K562 (cell line): ENCODE results near the gene MRPS10. TPM values are rescaled to one million over a fixed set of nuclear protein-coding genes. Genes with fewer than 3 reads are reported as not detected.
A peak's percentile ranks its signal among the peaks of the same experiment; 100 is the strongest.

Source experiments
- ATF6 ChIP-seq: sonication (generic); formaldehyde crosslinking; IDR thresholded peaks from 2 replicates; pipeline ENCODE4 v1.4.0; 2020; ENCODE audit warnings: mild to moderate bottlenecking, missing genetic modification reagents
- BCL6 ChIP-seq: fragments of 250-450 bp; sonication (Bioruptor Pico); IDR thresholded peaks from 2 replicates; pipeline ENCODE4 v1.4.0; 2020
- BDP1 ChIP-seq: IDR thresholded peaks from 3 replicates; pipeline ENCODE4 v1.6.1; 2011; ENCODE audit not compliant: insufficient read length, insufficient read depth
- CBFA2T2 ChIP-seq: fragments of 450-650 bp; conservative IDR thresholded peaks from 2 replicates; pipeline ENCODE4 v1.6.1; 2017; ENCODE audit warnings: mild to moderate bottlenecking
- CLOCK ChIP-seq: fragments of 250-450 bp; sonication (Bioruptor Pico); IDR thresholded peaks from 2 replicates; pipeline ENCODE4 v1.4.0; 2020; ENCODE audit warnings: mild to moderate bottlenecking, moderate library complexity, borderline replicate concordance
- CREB5 ChIP-seq: fragments of 250-450 bp; sonication (Bioruptor Pico); IDR thresholded peaks from 2 replicates; pipeline ENCODE4 v1.5.0; 2020; ENCODE audit warnings: mild to moderate bottlenecking
- DEAF1 ChIP-seq: fragments of 450-650 bp; formaldehyde crosslinking; IDR thresholded peaks from 2 replicates; pipeline ENCODE4 v1.4.0; 2020; ENCODE audit warnings: mild to moderate bottlenecking, moderate library complexity
- GATAD2B ChIP-seq: fragments of 450-650 bp; IDR thresholded peaks from 2 replicates; pipeline ENCODE4 v1.6.1; 2017; ENCODE audit warnings: mild to moderate bottlenecking, borderline replicate concordance
- HDAC6 ChIP-seq: IDR thresholded peaks from 2 replicates; pipeline ENCODE4 v1.6.1; 2012; ENCODE audit warnings: low read depth, mild to moderate bottlenecking, control low read depth, inconsistent platforms, low read length, moderate library complexity
- KLF16 ChIP-seq: IDR thresholded peaks from 2 replicates; pipeline ENCODE4 v1.6.1; 2016; ENCODE audit warnings: antibody characterized with exemption
- POLR3A ChIP-seq: IDR thresholded peaks from 2 replicates; pipeline ENCODE4 v1.6.1; 2011; ENCODE audit warnings: borderline replicate concordance, mild to moderate bottlenecking, moderate library complexity; ENCODE audit not compliant: insufficient read length, insufficient read depth; ENCODE audit errors: extremely low read depth
- PTTG1 ChIP-seq: fragments of 450-650 bp; IDR thresholded peaks from 2 replicates; pipeline ENCODE4 v1.6.1; 2016; ENCODE audit warnings: low read depth, mild to moderate bottlenecking, missing genetic modification characterization, missing compliant biosample characterization
- SAFB ChIP-seq: fragments of 200-400 bp; formaldehyde crosslinking; IDR thresholded peaks from 2 replicates; pipeline ENCODE4 v1.6.1; 2017; ENCODE audit warnings: low read depth, low read length, borderline replicate concordance
- SLC30A9 ChIP-seq: fragments of 250-450 bp; sonication (Bioruptor Pico); IDR thresholded peaks from 2 replicates; pipeline ENCODE4 v1.8.0; 2022; ENCODE audit warnings: mild to moderate bottlenecking, moderate library complexity
- SREBF2 ChIP-seq: sonication (generic); formaldehyde crosslinking; IDR thresholded peaks from 2 replicates; pipeline ENCODE4 v1.4.0; 2020; ENCODE audit warnings: mild to moderate bottlenecking, missing genetic modification reagents
- STAT6 ChIP-seq: sonication (generic); formaldehyde crosslinking; IDR thresholded peaks from 2 replicates; pipeline ENCODE4 v1.8.1; 2023; ENCODE audit warnings: mild to moderate bottlenecking, missing genetic modification reagents
- ZBTB1 ChIP-seq: sonication (generic); formaldehyde crosslinking; IDR thresholded peaks from 2 replicates; pipeline ENCODE4 v1.8.1; 2023; ENCODE audit warnings: missing genetic modification reagents, low read depth, mild to moderate bottlenecking, borderline replicate concordance
- polyA plus RNA-seq, 8 experiments: library from polyadenylated mRNA; depleted of rRNA in 4 of 8; stranded (reverse) in 5 of 8; unstranded in 3 of 8; fragments of >200 nt; fragmentation: Nextera tagmentation in 2 of 8; fragmentation: Illumina TruSeq in 1 of 8; extraction: Ambion mirVana in 2 of 8; extraction: Trizol in 1 of 8; gene quantifications; 2 replicates each; pipeline versions ENCODE4 v1.2.1 to v1.2.3, GENCODE V29; 2011 to 2014; ENCODE audit warnings: inconsistent platforms in 1 of 8, missing spikeins in 1 of 8
- total RNA-seq, 7 experiments: library from RNA; depleted of rRNA in 6 of 7; stranded (reverse); fragments of >200 nt in 6 of 7; fragmentation: Illumina TruSeq in 2 of 7; extraction: Trizol in 2 of 7; gene quantifications; 2 replicates each; pipeline versions ENCODE4 v1.2.1 to v1.2.3, GENCODE V29; 2011 to 2021; ENCODE audit warnings: low replicate concordance in 1 of 7

The MRPS10 gene
- total and polyA plus RNA-seq, 9 of the 15 experiments (the other 6 are each of a cell fraction or from before 2014, with no cell fraction given): 48.6 to 166 (median 93.7) TPM

GRCh38 chr6:42217519-42218367 lies at the start of gene MRPS10 (continued):
- no peak for TF ChIP-seq CLOCK (CRISPR knock-in tag)
- TF ChIP-seq GATAD2B: no peak
- no peak for TF ChIP-seq PTTG1 (tag)
- no peak for TF ChIP-seq SREBF2 (CRISPR knock-in tag)
- no peak for TF ChIP-seq BDP1
- TF ChIP-seq CBFA2T2: no peak
- no peak for TF ChIP-seq CREB5
- TF ChIP-seq SLC30A9: no peak
- no peak for TF ChIP-seq ZBTB1 (CRISPR knock-in tag)
- no peak for TF ChIP-seq ATF6
- no peak for TF ChIP-seq STAT6
- TF ChIP-seq DEAF1 (CRISPR knock-in tag): 0 out of 2 replicates have a peak, but pooled peaks have one; percentile 6
- no peak for TF ChIP-seq POLR3A
- TF ChIP-seq KLF16: no peak
- TF ChIP-seq SAFB: no peak
- no peak for TF ChIP-seq BCL6 (CRISPR knock-in tag)
- no peak for TF ChIP-seq HDAC6
